Middle frontal gyrus (tissue), 1 donor: ENCODE results near the gene ZNF569.
"Not testable (repeated sequence)": the region's sequence is repeated elsewhere in the genome, so short reads cannot be mapped to it uniquely, and the experiment has no call there.

ENCODE experiments used
- DNase-seq: peaks from one replicate; pipeline ENCODE4 v3.0.0-alpha.2; 2015; ENCODE audit warnings: low spot score; ENCODE audit errors: extremely low spot score

ZNF569 gene

GRCh38 chr19:37403403-37403802 lies 63.8 kb downstream of the ZNF569 start:
- DNase-seq, result no peak

GRCh38 chr19:37401078-37401477 lies 66.2 kb downstream of the ZNF569 start:
- DNase-seq, result no peak

GRCh38 chr19:37391399-37391798 lies 75.8 kb downstream of the ZNF569 start:
- not testable (repeated sequence) for DNase-seq

GRCh38 chr19:37389234-37389633 lies 78.0 kb downstream of the ZNF569 start:
- DNase-seq, result no peak

- peak; percentile 98 for DNase-seq
Observed at GRCh38 chr19:37370880-37371661, 96.2 kb downstream of the ZNF569 start, which contains the start of gene ZNF527. TSS of gene ZNF527 (plus strand) at chr19:37371099. CDS start at chr19:37374199, 3,100 bp downstream.

GRCh38 chr19:37370386-37370879 lies 96.8 kb downstream of the ZNF569 start:
- DNase-seq, result not testable (repeated sequence)

- DNase-seq, result no peak
Observed at GRCh38 chr19:37362733-37363132, 104.5 kb downstream of the ZNF569 start.

- no peak for DNase-seq
Observed at GRCh38 chr19:37361994-37362393, 105.2 kb downstream of the ZNF569 start.
